22Rv1 (cell line): ENCODE measurements around the gene BBS12.
"Not testable (repeated sequence)": the region's sequence is repeated elsewhere in the genome, so short reads cannot be mapped to it uniquely, and the experiment has no call there.

ENCODE experiments used
- H3K27ac ChIP-seq: fragments of 450-650 bp; 2 replicates; pipeline ENCODE4 v1.5.1; 2017
- CTCF ChIP-seq: fragments of 450-650 bp; IDR thresholded peaks from 2 replicates; pipeline ENCODE4 v1.5.1; 2017; ENCODE audit warnings: mild to moderate bottlenecking
- ZFX ChIP-seq: fragments of 450-650 bp; IDR thresholded peaks from 2 replicates; pipeline ENCODE4 v1.6.1; 2017; ENCODE audit warnings: antibody characterized with exemption, borderline replicate concordance

BBS12 gene

GRCh38 chr4:122784261-122784660 is 51.8 kb downstream of the BBS12 start:
- H3K27ac ChIP-seq, result no peak overlapping the region
- no peak for TF ChIP-seq CTCF

GRCh38 chr4:122785099-122785498 is 52.6 kb downstream of the BBS12 start:
- no peak overlapping the region for H3K27ac ChIP-seq
- TF ChIP-seq ZFX, result no peak
- no peak for TF ChIP-seq CTCF

- not testable (repeated sequence) for H3K27ac ChIP-seq
Measured at GRCh38 chr4:122786296-122786695, 53.8 kb downstream of the BBS12 start.

GRCh38 chr4:122786920-122787319 is 54.4 kb downstream of the BBS12 start:
- not testable (repeated sequence) for H3K27ac ChIP-seq

GRCh38 chr4:122787940-122788339 is 55.4 kb downstream of the BBS12 start:
- no peak overlapping the region for H3K27ac ChIP-seq

GRCh38 chr4:122788935-122789334 is 56.4 kb downstream of the BBS12 start:
- no peak for TF ChIP-seq CTCF
- TF ChIP-seq ZFX, result no peak

More at GRCh38 chr4:122787940-122788339, 55.4 kb downstream of the BBS12 start:
- no peak for TF ChIP-seq ZFX
- no peak for TF ChIP-seq CTCF

GRCh38 chr4:122793811-122794210 is 61.3 kb downstream of the BBS12 start:
- H3K27ac ChIP-seq, result no peak overlapping the region
- no peak for TF ChIP-seq CTCF
- no peak for TF ChIP-seq ZFX

More at GRCh38 chr4:122788935-122789334, 56.4 kb downstream of the BBS12 start:
- no peak overlapping the region for H3K27ac ChIP-seq
